Measurements from ENCODE around the gene RAB11FIP3. TPM values are rescaled to one million over a fixed set of nuclear protein-coding genes. Genes with fewer than 3 reads are reported as not detected.

Gene RAB11FIP3
- total and polyA plus RNA-seq, 10 of the 15 experiments (the other 5 are each of a cell fraction or from before 2014, with no cell fraction given): 1.2 to 27.3 (median 7.7) TPM

DNA sequence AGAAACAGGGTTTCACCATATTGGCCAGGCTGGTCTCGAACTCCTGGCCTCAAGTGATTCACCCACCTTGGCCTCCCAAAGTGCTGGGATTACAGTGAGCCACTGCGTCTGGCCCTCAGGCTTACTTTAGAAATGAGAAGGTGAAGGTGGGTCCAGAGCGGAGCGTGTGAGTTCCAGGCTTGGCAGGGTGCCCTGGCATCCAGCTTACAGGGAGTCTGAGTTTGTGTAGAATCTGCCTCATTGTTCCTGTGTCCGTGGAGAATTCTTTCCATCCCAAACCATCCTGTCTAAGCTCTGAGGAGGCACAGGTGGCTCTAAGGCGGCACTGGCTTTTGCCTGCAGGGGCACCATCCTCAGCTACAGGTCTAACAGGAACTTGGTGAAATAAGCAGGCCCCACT lies 50.6 kb downstream of the RAB11FIP3 start (continued):
- no peak for TF ChIP-seq IKZF1 (conservative IDR thresholded peaks at IDR 0.05)

DNA sequence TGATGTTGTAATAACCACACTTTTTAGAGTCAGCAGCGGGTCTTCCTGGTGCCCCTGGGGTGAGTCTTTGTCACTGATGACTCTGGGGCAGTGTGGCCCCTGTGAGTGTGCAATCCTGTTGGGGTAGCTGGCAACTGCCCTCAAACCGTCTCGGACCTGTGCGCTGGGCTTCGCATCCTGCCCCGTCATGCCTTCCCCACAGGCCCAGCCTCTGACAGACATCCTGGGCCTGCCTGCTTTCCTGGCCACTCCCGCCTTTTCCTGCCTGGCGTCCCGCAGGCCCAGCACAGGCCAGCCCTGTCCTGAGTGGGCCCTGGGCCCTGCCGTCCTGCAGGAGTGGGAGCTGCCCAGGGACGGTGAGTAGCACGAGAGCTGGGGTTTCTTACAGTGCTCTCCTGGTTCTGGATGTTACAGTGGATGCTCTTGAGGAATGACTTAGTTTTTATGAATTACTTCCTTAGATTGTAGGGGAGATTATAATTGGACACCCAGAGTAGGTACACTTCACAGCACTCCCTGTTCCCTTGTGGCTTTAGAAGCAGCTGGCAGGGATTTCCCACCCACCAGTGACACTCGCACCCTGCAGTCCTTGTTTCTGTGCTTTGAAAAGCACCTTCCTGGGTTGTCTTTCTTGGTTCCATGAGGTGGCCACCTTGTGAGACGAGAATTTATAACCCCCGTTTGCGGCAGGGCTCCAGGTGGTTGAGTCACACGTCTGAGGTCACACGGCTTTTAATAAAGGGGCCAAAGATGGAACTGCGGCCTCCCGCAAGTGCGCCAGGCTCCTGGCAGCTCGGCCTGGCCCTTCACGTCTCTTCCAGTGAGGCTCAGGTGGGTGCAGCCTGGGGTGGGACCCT lies 52.1 kb downstream of the RAB11FIP3 start:
- peak; percentile 42; the same call in 2 of the 3 replicates for ATAC-seq
- intact Hi-C loops (cut with micrococcal nuclease; ENCODE audit: unreplicated experiment) (no loop called here), in situ Hi-C loops (cut with MboI) (no loop called here)
- WGBS (ENCODE audit: insufficient coverage, insufficient replicate concordance, low lambda C conversion rate, missing lambda C conversion rate): 89% methylated on average over 23 of the region's 23 CpGs
- peaks cover 5% of the 10 kb centered on the region in 2 experiments; a peak in 3 of 4 replicates for H3K36me3 ChIP-seq (ENCODE audit: control insufficient read depth in 2 of 2, insufficient read depth in 2 of 2, low read length in 1 of 2)
- CTCF ChIA-PET: interaction anchor here (0.7 kb wide), 2 partner anchors 380 to 565 kb away, joined by 3 read pairs; no protein-coding TSS in a partner anchor
- no peaks in the 10 kb centered on the region for H3K79me2 ChIP-seq (ENCODE audit: control insufficient read depth, insufficient read depth, low read length)
- H4K20me1 ChIP-seq (ENCODE audit: control insufficient read depth, insufficient read depth): no peaks in the 10 kb centered on the region
- H2AFZ ChIP-seq (ENCODE audit: control insufficient read depth, low read depth, low read length): no peak overlapping the region
- H3K27ac ChIP-seq (ENCODE audit: control insufficient read depth, insufficient read depth): no peak overlapping the region
- POLR2A ChIA-PET: interaction anchor here (0.7 kb wide), 1 partner anchor 9 kb away, joined by 3 read pairs; no protein-coding TSS in a partner anchor
- RAD21 ChIA-PET (ENCODE audit: unreplicated experiment): no interaction called here
- no peaks in the 10 kb centered on the region for H3K4me1 ChIP-seq (ENCODE audit: control insufficient read depth, insufficient read depth, low read length)
- no peaks in the 10 kb centered on the region for H3K9me3 ChIP-seq (replicated peaks; ENCODE audit: control insufficient read depth, insufficient read depth, low read length)
- H3K27me3 ChIP-seq (replicated peaks in 1 of 2; ENCODE audit: control insufficient read depth in 2 of 2, insufficient read depth in 2 of 2, low read length in 1 of 2): no peaks in the 10 kb centered on the region
- no TSS peak for BruUV-seq (replicated peaks)
- SMC1A ChIA-PET (ENCODE audit: uncharacterized antibody, unreplicated experiment): interaction anchor here (1.5 kb wide), 1 partner anchor 49 kb away, joined by 3 read pairs; no protein-coding TSS in a partner anchor
- H3K9ac ChIP-seq (ENCODE audit: control insufficient read depth, insufficient read depth, low read length): no peak overlapping the region
- no peak overlapping the region for H3K4me2 ChIP-seq (ENCODE audit: control insufficient read depth, insufficient read depth)
- no peak overlapping the region for H3K4me3 ChIP-seq
- DNase-seq (ENCODE audit: low read depth, low spot score): no peak
- FAIRE-seq: no peak
- TF ChIP-seq, protein P1, sequence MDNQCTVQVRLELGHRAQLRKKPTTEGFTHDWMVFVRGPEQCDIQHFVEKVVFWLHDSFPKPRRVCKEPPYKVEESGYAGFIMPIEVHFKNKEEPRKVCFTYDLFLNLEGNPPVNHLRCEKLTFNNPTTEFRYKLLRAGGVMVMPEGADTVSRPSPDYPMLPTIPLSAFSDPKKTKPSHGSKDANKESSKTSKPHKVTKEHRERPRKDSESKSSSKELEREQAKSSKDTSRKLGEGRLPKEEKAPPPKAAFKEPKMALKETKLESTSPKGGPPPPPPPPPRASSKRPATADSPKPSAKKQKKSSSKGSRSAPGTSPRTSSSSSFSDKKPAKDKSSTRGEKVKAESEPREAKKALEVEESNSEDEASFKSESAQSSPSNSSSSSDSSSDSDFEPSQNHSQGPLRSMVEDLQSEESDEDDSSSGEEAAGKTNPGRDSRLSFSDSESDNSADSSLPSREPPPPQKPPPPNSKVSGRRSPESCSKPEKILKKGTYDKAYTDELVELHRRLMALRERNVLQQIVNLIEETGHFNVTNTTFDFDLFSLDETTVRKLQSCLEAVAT (IDR thresholded peaks at IDR 0.05): peak; percentile 36; the same call in 1 of the 2 replicates
- TF ChIP-seq, protein P2, sequence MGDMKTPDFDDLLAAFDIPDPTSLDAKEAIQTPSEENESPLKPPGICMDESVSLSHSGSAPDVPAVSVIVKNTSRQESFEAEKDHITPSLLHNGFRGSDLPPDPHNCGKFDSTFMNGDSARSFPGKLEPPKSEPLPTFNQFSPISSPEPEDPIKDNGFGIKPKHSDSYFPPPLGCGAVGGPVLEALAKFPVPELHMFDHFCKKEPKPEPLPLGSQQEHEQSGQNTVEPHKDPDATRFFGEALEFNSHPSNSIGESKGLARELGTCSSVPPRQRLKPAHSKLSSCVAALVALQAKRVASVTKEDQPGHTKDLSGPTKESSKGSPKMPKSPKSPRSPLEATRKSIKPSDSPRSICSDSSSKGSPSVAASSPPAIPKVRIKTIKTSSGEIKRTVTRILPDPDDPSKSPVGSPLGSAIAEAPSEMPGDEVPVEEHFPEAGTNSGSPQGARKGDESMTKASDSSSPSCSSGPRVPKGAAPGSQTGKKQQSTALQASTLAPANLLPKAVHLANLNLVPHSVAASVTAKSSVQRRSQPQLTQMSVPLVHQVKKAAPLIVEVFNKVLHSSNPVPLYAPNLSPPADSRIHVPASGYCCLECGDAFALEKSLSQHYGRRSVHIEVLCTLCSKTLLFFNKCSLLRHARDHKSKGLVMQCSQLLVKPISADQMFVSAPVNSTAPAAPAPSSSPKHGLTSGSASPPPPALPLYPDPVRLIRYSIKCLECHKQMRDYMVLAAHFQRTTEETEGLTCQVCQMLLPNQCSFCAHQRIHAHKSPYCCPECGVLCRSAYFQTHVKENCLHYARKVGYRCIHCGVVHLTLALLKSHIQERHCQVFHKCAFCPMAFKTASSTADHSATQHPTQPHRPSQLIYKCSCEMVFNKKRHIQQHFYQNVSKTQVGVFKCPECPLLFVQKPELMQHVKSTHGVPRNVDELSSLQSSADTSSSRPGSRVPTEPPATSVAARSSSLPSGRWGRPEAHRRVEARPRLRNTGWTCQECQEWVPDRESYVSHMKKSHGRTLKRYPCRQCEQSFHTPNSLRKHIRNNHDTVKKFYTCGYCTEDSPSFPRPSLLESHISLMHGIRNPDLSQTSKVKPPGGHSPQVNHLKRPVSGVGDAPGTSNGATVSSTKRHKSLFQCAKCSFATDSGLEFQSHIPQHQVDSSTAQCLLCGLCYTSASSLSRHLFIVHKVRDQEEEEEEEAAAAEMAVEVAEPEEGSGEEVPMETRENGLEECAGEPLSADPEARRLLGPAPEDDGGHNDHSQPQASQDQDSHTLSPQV (IDR thresholded peaks at IDR 0.05): no peak
- 0 out of 2 replicates have a peak, but pooled peaks have one; percentile 11 for TF ChIP-seq NR2F1 (conservative IDR thresholded peaks at IDR 0.05)
- TF ChIP-seq JUNB (IDR thresholded peaks at IDR 0.05): no peak
- TF ChIP-seq, protein P3, sequence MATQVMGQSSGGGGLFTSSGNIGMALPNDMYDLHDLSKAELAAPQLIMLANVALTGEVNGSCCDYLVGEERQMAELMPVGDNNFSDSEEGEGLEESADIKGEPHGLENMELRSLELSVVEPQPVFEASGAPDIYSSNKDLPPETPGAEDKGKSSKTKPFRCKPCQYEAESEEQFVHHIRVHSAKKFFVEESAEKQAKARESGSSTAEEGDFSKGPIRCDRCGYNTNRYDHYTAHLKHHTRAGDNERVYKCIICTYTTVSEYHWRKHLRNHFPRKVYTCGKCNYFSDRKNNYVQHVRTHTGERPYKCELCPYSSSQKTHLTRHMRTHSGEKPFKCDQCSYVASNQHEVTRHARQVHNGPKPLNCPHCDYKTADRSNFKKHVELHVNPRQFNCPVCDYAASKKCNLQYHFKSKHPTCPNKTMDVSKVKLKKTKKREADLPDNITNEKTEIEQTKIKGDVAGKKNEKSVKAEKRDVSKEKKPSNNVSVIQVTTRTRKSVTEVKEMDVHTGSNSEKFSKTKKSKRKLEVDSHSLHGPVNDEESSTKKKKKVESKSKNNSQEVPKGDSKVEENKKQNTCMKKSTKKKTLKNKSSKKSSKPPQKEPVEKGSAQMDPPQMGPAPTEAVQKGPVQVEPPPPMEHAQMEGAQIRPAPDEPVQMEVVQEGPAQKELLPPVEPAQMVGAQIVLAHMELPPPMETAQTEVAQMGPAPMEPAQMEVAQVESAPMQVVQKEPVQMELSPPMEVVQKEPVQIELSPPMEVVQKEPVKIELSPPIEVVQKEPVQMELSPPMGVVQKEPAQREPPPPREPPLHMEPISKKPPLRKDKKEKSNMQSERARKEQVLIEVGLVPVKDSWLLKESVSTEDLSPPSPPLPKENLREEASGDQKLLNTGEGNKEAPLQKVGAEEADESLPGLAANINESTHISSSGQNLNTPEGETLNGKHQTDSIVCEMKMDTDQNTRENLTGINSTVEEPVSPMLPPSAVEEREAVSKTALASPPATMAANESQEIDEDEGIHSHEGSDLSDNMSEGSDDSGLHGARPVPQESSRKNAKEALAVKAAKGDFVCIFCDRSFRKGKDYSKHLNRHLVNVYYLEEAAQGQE (IDR thresholded peaks at IDR 0.05; ENCODE audit: low read depth, low read length): no peak
- no peak for TF ChIP-seq ZNF274 (IDR thresholded peaks at IDR 0.05; ENCODE audit: insufficient read depth, insufficient read length)
- TF ChIP-seq, protein P4, sequence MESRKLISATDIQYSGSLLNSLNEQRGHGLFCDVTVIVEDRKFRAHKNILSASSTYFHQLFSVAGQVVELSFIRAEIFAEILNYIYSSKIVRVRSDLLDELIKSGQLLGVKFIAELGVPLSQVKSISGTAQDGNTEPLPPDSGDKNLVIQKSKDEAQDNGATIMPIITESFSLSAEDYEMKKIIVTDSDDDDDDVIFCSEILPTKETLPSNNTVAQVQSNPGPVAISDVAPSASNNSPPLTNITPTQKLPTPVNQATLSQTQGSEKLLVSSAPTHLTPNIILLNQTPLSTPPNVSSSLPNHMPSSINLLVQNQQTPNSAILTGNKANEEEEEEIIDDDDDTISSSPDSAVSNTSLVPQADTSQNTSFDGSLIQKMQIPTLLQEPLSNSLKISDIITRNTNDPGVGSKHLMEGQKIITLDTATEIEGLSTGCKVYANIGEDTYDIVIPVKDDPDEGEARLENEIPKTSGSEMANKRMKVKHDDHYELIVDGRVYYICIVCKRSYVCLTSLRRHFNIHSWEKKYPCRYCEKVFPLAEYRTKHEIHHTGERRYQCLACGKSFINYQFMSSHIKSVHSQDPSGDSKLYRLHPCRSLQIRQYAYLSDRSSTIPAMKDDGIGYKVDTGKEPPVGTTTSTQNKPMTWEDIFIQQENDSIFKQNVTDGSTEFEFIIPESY (IDR thresholded peaks at IDR 0.05): 0 out of 2 replicates have a peak, but pooled peaks have one; percentile 45
- TF ChIP-seq NFYA (IDR thresholded peaks at IDR 0.05; ENCODE audit: borderline replicate concordance, low read depth, low read length): no peak
